ENCODE results near the gene TIRAP.

DNA sequence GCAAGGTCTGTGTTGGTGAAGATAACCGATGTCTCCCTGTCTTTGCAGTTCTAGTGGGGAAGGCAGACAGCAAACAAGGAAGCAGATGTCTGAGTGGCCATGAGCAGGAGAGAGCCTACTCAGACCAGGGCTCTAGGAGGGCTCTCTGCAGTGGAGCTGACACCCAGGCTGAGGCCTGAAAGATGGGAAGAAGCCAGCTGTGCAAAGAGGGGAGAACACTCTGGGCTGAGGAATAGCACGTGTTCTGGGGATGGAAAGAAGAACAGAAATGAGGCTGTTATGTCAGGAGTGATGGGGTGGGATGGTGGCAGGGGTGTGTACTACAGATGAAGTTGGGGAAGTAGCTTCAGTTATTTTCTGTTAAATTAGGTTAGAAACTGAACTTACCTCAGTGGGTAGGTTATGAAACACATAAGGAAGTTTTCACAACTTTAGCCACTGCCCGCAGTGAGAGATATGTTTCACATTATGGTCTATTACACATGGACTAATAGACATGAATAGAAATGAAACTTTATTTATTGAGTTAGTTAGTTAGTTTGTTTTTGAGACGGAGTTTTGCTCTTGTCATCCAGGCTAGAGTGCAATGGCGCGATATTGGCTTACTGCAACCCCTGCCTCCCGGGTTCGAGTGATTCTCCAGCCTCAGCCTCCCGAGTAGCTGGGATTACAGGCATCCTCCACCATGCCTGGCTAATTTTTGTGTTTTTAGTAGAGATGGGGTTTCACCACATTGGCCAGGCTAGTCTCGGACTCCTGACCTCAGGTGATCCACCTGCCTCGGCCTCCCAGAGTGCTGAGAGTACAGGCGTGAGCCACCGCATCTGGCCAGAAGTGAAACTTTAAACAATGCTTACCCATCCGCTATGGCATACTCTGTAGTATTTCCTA is 28.8 kb downstream of the TIRAP start:
- TF ChIP-seq, protein P1, sequence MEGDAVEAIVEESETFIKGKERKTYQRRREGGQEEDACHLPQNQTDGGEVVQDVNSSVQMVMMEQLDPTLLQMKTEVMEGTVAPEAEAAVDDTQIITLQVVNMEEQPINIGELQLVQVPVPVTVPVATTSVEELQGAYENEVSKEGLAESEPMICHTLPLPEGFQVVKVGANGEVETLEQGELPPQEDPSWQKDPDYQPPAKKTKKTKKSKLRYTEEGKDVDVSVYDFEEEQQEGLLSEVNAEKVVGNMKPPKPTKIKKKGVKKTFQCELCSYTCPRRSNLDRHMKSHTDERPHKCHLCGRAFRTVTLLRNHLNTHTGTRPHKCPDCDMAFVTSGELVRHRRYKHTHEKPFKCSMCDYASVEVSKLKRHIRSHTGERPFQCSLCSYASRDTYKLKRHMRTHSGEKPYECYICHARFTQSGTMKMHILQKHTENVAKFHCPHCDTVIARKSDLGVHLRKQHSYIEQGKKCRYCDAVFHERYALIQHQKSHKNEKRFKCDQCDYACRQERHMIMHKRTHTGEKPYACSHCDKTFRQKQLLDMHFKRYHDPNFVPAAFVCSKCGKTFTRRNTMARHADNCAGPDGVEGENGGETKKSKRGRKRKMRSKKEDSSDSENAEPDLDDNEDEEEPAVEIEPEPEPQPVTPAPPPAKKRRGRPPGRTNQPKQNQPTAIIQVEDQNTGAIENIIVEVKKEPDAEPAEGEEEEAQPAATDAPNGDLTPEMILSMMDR (IDR thresholded peaks at IDR 0.05), result no peak
- TF ChIP-seq POLR2A (IDR thresholded peaks at IDR 0.05), result no peak

All from esophagus squamous epithelium (tissue), 4 donors.